Measurements from ENCODE around the gene C10orf90.

C10orf90 gene

DNA sequence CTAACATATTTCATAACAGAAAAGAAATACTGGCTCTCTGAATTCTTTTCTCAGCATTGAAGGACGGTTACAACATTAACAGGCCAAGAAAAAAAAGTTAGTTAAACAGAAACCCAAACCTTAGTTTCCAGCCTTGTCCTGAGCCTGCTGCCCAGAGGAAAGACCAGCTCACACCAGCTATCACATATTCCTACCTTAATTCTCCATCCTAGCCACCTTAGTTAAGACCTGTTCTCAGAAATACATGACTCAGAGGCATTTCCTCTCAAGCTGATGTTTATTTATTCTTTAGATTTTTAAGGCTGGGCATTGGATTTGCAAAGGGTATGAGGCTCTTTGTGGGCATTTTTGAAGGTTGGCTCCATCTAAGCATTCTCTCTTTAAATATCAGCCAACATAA, 247.9 kb downstream of the C10orf90 start:
- H3K9me3 ChIP-seq, result no peaks in the 10 kb centered on the region
- TF ChIP-seq, protein P1, sequence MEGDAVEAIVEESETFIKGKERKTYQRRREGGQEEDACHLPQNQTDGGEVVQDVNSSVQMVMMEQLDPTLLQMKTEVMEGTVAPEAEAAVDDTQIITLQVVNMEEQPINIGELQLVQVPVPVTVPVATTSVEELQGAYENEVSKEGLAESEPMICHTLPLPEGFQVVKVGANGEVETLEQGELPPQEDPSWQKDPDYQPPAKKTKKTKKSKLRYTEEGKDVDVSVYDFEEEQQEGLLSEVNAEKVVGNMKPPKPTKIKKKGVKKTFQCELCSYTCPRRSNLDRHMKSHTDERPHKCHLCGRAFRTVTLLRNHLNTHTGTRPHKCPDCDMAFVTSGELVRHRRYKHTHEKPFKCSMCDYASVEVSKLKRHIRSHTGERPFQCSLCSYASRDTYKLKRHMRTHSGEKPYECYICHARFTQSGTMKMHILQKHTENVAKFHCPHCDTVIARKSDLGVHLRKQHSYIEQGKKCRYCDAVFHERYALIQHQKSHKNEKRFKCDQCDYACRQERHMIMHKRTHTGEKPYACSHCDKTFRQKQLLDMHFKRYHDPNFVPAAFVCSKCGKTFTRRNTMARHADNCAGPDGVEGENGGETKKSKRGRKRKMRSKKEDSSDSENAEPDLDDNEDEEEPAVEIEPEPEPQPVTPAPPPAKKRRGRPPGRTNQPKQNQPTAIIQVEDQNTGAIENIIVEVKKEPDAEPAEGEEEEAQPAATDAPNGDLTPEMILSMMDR (IDR thresholded peaks at IDR 0.05), result no peak
- H3K27me3 ChIP-seq, result peaks cover 5% of the 10 kb centered on the region
- no peaks in the 10 kb centered on the region for H3K36me3 ChIP-seq
- no peak overlapping the region for H3K27ac ChIP-seq
- no peak overlapping the region for H3K4me3 ChIP-seq (ENCODE audit: low read depth in 1 of 2, low read length in 1 of 2)
- H3K4me1 ChIP-seq (ENCODE audit: control insufficient read depth in 1 of 2, insufficient read depth in 1 of 2, low read depth in 1 of 2, low read length in 1 of 2), result no peaks in the 10 kb centered on the region

DNA sequence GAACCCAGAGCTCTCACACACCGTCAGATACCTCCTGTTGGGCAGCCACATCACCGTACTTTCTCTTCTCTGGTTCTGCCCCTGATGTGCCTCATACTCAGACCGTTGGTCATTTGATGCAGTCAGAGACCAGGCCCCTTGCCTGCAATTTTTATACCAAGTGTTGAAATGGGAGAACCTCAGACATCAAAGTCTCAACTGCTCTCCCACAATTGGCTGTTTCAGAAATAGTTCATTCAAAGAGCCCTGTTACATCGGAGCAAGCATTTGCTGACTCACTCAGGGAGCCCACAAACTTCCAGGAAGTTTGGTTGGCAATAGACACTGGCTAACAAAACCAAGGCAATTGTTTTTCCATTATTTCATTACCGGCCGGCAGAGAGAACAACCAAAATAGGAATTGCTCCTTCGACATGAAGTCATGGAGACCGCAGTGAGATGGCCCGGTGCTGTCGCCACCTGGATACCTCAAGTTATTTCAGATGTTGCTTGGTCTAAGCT, 248.7 kb downstream of the C10orf90 start:
- Histone ChIP-seq H3K4me1 (ENCODE audit: control insufficient read depth in 1 of 2, insufficient read depth in 1 of 2, low read depth in 1 of 2, low read length in 1 of 2) (no peaks in the 10 kb centered on the region), H3K27ac (no peak overlapping the region), H3K36me3 (no peaks in the 10 kb centered on the region), H3K4me3 (ENCODE audit: low read depth in 1 of 2, low read length in 1 of 2) (no peak overlapping the region), H3K9me3 (no peaks in the 10 kb centered on the region), H3K27me3 (peaks cover 5% of the 10 kb centered on the region)
- TF ChIP-seq, protein P1 (IDR thresholded peaks at IDR 0.05), result no peak

DNA sequence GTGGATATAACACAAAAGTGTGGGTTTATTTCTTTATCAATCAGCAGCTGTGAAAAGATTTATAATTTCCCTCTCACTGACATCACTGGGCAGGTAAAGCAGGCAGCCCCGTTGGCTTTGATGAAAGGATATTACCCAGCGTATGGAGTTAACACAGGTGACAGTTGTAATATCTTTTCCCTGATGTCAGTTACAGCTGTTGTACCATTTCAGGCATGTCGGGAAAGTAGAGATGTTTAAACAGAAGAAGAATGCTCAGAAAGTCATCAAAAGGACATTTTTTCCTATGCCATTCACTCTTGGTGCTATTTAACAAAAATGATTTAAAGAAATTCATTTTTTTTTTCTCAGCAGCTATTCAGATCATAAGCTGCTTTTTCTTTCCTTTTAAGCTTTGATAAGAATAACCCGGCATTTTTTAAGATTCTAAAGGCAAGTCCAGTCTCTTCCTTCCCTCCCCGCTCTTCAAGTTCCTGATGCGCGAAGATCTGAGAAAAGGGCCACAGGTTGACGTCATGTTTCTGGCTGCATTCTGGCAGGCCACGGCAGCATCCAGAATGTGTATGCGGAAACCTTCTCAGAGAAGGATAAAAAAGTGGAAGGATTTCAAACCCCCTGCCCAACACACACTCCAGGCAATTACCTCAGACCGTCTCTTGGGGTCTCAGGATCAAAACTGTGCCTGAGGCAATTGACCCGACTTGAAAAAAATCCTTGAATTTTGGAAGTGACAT, 249.8 kb downstream of the C10orf90 start:
- H3K9me3 ChIP-seq, result no peaks in the 10 kb centered on the region
- no peak overlapping the region for H3K4me3 ChIP-seq (ENCODE audit: low read depth in 1 of 2, low read length in 1 of 2)
- no peak overlapping the region for H3K27ac ChIP-seq
- no peaks in the 10 kb centered on the region for H3K36me3 ChIP-seq
- no peaks in the 10 kb centered on the region for H3K4me1 ChIP-seq (ENCODE audit: control insufficient read depth in 1 of 2, insufficient read depth in 1 of 2, low read depth in 1 of 2, low read length in 1 of 2)
- H3K27me3 ChIP-seq, result peaks cover 5% of the 10 kb centered on the region
- TF ChIP-seq, protein P1 (IDR thresholded peaks at IDR 0.05), result no peak

DNA sequence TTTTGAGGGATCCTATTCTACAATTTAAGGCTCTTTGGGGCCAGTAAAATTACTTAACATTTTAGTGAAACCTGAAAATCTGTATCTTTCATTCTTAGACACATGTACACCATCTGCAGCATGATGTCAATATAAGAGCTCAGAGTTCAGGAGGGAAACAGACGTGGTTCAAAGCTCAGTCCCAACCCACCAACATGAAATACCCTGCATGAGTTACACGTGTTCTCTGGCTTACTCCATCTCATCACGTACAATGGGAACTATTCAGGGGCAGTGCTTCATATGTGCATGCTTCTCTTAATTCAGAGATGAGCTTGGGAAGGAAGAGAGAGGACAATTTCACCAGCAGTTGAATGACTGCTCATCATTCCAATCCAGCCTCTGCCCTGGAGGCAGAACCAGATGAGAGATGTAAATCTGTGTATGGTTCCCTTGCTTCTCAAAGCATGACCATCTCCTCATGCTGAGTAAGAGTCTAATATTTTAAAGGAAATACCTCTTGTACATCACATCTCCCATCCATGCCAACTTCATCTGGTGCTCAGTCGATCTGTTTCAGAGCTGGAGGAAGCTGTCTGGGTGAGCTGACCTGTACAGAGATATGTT, 253.2 kb downstream of the C10orf90 start:
- H3K4me3 ChIP-seq (ENCODE audit: low read depth in 1 of 2, low read length in 1 of 2), result no peak overlapping the region
- no peaks in the 10 kb centered on the region for H3K4me1 ChIP-seq (ENCODE audit: control insufficient read depth in 1 of 2, insufficient read depth in 1 of 2, low read depth in 1 of 2, low read length in 1 of 2)
- peaks cover 5% of the 10 kb centered on the region for H3K27me3 ChIP-seq
- no peaks in the 10 kb centered on the region for H3K36me3 ChIP-seq
- H3K9me3 ChIP-seq, result no peaks in the 10 kb centered on the region
- TF ChIP-seq, protein P1 (IDR thresholded peaks at IDR 0.05), result no peak
- H3K27ac ChIP-seq, result no peak overlapping the region

DNA sequence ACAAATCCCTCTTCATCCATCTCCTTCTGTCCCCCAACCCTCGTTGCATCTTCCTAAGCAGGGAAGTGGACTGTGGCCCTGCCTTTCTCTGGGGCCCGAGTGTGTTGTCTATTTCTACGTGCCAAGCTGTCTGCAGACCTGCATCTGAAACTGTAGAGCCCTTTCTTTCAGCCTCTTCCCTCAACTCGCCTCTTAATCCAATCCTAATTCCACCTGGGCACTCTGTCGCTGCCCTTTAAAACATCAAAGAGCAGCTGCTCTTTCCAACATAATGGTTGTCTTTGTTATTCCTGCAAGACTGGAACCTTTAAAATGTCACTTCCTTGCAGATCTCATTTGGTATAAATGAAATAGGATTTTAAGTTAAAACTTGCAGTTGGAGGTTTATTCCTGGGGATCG, 260.7 kb downstream of the C10orf90 start:
- no peaks in the 10 kb centered on the region for H3K4me1 ChIP-seq (ENCODE audit: control insufficient read depth in 1 of 2, insufficient read depth in 1 of 2, low read depth in 1 of 2, low read length in 1 of 2)
- TF ChIP-seq, protein P1 (IDR thresholded peaks at IDR 0.05), result no peak
- no peak overlapping the region for H3K4me3 ChIP-seq (ENCODE audit: low read depth in 1 of 2, low read length in 1 of 2)
- H3K27ac ChIP-seq, result no peak overlapping the region
- peaks cover 8% of the 10 kb centered on the region for H3K27me3 ChIP-seq
- H3K9me3 ChIP-seq, result no peaks in the 10 kb centered on the region
- no peaks in the 10 kb centered on the region for H3K36me3 ChIP-seq

All from neutrophil (primary cell).